HepG2 (cell line): ENCODE results near the gene NKIRAS1.

Experiments
- CTCF ChIP-seq: sonication (generic); formaldehyde crosslinking; IDR thresholded peaks from 2 replicates; pipeline ENCODE4 v1.5.0; 2020; ENCODE audit warnings: mild to moderate bottlenecking, missing genetic modification reagents, moderate library complexity
- MYC ChIP-seq: sonication (generic); formaldehyde crosslinking; IDR thresholded peaks from 2 replicates; pipeline ENCODE4 v1.9.0; 2021; ENCODE audit warnings: missing genetic modification reagents, borderline replicate concordance

- no peak for TF ChIP-seq CTCF (CRISPR knock-in tag)
- TF ChIP-seq MYC, result no peak
Observed at GRCh38 chr3:23859839-23860382, 56.9 kb downstream of the NKIRAS1 start.
